Measurements from ENCODE around the gene DNASE1L1.

The DNASE1L1 gene

DNA sequence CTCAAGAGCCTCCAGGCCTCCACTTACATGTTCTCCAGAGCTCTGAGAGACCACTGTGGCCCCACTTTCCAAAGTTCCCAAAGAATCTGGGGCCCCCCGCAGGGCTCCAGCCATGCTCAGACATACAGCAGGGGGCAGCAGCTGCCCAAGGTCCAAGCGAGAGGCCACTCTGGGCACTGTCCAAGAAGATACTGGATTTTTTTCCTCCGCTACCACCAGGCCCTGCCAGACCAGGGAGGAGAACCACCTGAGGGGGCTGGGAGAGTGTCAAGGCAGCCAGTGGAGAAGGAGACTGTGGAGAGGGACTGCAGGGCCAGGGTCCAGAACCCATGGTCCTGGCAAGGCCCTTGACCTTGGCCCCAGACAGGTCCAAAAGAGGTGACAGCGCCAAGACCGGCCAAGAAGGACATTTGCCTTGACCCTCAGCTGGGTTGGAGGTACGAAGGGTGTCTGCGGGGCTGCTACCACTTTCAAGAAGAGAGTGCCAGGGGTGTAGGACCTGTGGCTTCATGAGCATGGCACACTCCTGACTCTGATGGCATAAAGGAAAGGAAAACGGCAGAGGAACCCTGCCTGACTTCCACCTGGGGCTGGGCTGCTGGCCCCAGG lies 24.7 kb downstream of the DNASE1L1 start:
- TF ChIP-seq, protein P1, sequence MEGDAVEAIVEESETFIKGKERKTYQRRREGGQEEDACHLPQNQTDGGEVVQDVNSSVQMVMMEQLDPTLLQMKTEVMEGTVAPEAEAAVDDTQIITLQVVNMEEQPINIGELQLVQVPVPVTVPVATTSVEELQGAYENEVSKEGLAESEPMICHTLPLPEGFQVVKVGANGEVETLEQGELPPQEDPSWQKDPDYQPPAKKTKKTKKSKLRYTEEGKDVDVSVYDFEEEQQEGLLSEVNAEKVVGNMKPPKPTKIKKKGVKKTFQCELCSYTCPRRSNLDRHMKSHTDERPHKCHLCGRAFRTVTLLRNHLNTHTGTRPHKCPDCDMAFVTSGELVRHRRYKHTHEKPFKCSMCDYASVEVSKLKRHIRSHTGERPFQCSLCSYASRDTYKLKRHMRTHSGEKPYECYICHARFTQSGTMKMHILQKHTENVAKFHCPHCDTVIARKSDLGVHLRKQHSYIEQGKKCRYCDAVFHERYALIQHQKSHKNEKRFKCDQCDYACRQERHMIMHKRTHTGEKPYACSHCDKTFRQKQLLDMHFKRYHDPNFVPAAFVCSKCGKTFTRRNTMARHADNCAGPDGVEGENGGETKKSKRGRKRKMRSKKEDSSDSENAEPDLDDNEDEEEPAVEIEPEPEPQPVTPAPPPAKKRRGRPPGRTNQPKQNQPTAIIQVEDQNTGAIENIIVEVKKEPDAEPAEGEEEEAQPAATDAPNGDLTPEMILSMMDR (IDR thresholded peaks at IDR 0.05; ENCODE audit: unreplicated experiment in 3 of 3) = peak in 2 of 3 experiments; percentile 14 to 31
- peak overlapping the region in 2 of 3 experiments; percentile 40 to 43 for H3K27ac Mint-ChIP-seq
- H3K27me3 Mint-ChIP-seq (ENCODE audit: low read depth) = no peaks in the 10 kb centered on the region
- peak overlapping the region in 2 of 3 experiments; percentile 11 to 36 for H3K4me3 Mint-ChIP-seq
- H3K4me1 Mint-ChIP-seq = peaks cover 8% of the 10 kb centered on the region
- H3K36me3 Mint-ChIP-seq (ENCODE audit: low read depth) = peaks cover 5% of the 10 kb centered on the region
- H3K9me3 Mint-ChIP-seq = peaks cover 7% of the 10 kb centered on the region

DNA sequence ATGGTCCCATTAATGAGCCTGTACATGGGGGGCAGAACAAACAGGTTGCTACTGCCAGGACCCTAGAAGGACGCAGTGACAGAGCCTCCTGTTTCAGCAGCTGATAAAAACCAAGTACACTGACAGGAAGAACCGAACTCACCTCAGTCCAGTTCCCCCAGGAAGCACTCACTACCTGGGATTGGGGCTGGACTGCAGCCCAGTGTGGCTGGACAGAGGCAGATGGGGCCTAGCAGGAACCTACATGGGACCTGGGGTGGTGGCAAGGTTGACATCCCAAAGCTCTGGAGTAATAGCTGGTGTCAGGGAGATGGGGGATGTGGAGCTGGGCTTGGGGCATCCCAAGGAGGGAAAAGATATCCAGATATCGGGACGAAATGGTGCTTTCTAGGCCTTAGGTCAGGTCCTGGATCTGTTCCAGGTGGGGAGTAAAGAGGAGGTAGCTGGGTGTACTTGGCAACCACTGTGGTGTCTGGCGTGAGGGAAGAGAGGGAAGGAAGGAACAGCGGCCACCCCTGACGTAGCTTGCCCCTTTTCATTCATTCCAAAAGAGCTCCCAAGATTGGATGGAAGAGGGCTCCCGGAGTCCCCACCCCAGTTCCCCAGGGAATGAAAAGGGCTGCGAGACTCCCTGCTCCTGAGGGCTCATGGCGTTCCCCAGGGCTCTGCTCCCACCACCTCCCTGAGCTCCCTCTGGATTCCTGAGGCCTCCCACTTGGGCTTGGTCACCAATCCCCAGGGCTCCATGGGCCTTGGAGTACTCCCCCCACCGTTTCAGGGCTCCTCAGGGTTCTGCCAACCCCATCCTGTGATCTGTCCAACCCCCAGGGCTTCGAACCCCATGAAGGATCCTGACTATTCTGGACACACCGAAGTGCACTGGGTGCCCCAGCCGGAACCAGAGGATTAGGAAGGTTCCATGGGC lies 25.4 kb downstream of the DNASE1L1 start:
- H3K27me3 Mint-ChIP-seq (ENCODE audit: low read depth) = no peaks in the 10 kb centered on the region
- peak overlapping the region in 1 of 3 experiments; percentile 40 for H3K27ac Mint-ChIP-seq
- TF ChIP-seq, protein P1 (IDR thresholded peaks at IDR 0.05; ENCODE audit: unreplicated experiment in 3 of 3) = no peak
- H3K4me1 Mint-ChIP-seq = peaks cover 8% of the 10 kb centered on the region
- peaks cover 7% of the 10 kb centered on the region for H3K9me3 Mint-ChIP-seq
- H3K36me3 Mint-ChIP-seq (ENCODE audit: low read depth) = peaks cover 5% of the 10 kb centered on the region
- H3K4me3 Mint-ChIP-seq = peak overlapping the region in 1 of 3 experiments; percentile 43

DNA sequence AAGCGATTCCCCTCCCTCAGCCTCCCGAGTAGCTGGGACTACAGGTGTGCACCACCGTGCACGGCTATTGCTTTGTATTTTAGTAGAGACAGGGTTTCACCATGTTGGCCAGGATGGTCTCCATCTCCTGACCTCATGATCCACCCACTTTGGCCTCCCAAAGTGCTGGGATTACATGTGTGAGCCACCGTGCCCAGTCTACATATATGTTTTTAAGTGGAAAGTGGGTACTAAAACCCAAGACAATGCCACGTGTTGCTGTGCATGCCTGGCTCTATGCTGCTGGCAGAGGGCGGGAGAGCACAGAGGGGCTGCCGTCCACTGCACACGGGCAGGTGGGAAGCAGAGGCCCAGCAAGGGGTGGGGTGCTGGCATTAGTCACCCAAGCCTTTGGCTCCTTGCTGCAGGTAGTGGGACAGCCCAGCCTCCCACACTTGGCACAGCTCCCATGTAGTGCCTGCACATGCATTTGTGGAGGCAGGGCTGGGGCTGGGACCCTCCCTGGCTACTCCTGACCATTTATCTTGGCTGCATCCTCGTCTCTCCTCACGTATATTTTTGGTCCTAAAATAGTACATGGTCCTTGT lies 26.5 kb downstream of the DNASE1L1 start:
- H3K4me3 Mint-ChIP-seq = peak overlapping the region in 2 of 3 experiments; percentile 45 to 64
- peak overlapping the region in 1 of 3 experiments; percentile 57 for H3K27ac Mint-ChIP-seq
- peaks cover 8% of the 10 kb centered on the region for H3K4me1 Mint-ChIP-seq

DNA sequence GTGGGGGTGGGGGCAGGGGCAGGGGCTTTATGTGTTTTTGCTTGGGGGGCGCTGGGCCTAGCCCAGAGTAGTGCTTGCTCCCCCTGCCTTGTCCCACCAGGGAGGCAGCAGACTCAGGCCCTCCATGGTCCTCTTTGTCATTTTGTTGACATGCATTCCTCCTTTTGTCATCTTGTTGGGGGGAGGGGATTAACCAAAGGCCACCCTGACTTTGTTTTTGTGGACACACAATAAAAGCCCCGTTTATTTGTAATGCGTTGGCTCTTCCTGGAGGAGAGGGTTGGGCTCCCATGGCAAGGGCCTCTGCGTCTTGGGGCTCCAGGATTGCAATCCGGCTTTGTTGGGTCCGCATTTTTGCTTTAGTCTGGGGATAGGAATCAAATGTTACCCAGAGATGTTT lies 27.8 kb downstream of the DNASE1L1 start:
- Mint-ChIP-seq H3K36me3 (ENCODE audit: low read depth) (peaks cover 5% of the 10 kb centered on the region), H3K27ac (peak overlapping the region in 1 of 3 experiments; percentile 54), H3K4me1 (peaks cover 8% of the 10 kb centered on the region), H3K4me3 (peak overlapping the region; percentile 6 to 54 (median 43)), H3K27me3 (ENCODE audit: low read depth) (no peaks in the 10 kb centered on the region), H3K9me3 (peaks cover 7% of the 10 kb centered on the region)
- TF ChIP-seq, protein P1 (IDR thresholded peaks at IDR 0.05; ENCODE audit: unreplicated experiment in 3 of 3) = no peak

More for the DNA sequence above, 26.5 kb downstream of the DNASE1L1 start:
- Mint-ChIP-seq H3K36me3 (ENCODE audit: low read depth) (peaks cover 5% of the 10 kb centered on the region), H3K9me3 (peaks cover 7% of the 10 kb centered on the region), H3K27me3 (ENCODE audit: low read depth) (no peaks in the 10 kb centered on the region)
- TF ChIP-seq, protein P1 (IDR thresholded peaks at IDR 0.05; ENCODE audit: unreplicated experiment in 3 of 3) = no peak

DNA sequence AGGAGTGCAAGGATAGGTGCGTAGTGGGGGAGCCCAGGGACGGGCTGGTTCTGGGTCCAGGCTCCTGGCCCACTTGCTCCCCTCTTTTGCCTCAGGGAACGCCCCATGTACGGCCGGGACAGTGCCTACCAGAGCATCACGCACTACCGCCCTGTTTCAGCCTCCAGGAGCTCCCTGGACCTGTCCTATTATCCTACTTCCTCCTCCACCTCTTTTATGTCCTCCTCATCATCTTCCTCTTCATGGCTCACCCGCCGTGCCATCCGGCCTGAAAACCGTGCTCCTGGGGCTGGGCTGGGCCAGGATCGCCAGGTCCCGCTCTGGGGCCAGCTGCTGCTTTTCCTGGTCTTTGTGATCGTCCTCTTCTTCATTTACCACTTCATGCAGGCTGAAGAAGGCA lies 28.3 kb downstream of the DNASE1L1 start:
- Mint-ChIP-seq H3K27ac (peak overlapping the region; percentile 54 to 85 (median 67)), H3K4me1 (peaks cover 8% of the 10 kb centered on the region), H3K9me3 (peaks cover 7% of the 10 kb centered on the region), H3K36me3 (ENCODE audit: low read depth) (peaks cover 5% of the 10 kb centered on the region), H3K4me3 (peak overlapping the region; percentile 86 to 93 (median 93)), H3K27me3 (ENCODE audit: low read depth) (no peaks in the 10 kb centered on the region)
- TF ChIP-seq, protein P1 (IDR thresholded peaks at IDR 0.05; ENCODE audit: unreplicated experiment in 3 of 3) = no peak
